HFF-Myc (cell line): ENCODE measurements around the gene PAX7.

Experiments
- DNase-seq: peaks from one replicate; pipeline ENCODE4 v3.0.0-alpha.2; 2011; ENCODE audit warnings: low read depth; ENCODE audit errors: extremely low read depth
- H3K4me3 ChIP-seq: replicated peaks from 2 replicates; pipeline ENCODE4 v1.5.1; 2011; ENCODE audit warnings: low read depth, mild to moderate bottlenecking, control low read depth, low read length
- CTCF ChIP-seq: IDR thresholded peaks from 2 replicates; pipeline ENCODE4 v1.5.1; 2012; ENCODE audit warnings: mild to moderate bottlenecking, low read depth, low read length, control low read depth; ENCODE audit errors: missing control alignments

The PAX7 gene

GRCh38 chr1:18670868-18671225 lies 40.2 kb downstream of the PAX7 start:
- no peak for DNase-seq
- no peak overlapping the region for H3K4me3 ChIP-seq
- no peak for TF ChIP-seq CTCF

- no peak overlapping the region for H3K4me3 ChIP-seq
- DNase-seq = no peak
- TF ChIP-seq CTCF = no peak
These were observed 43.3 kb downstream of the PAX7 start for GRCh38 chr1:18673976-18674375.

- no peak for DNase-seq
- TF ChIP-seq CTCF = no peak
- no peak overlapping the region for H3K4me3 ChIP-seq
These were observed 45.7 kb downstream of the PAX7 start for GRCh38 chr1:18676332-18676781.

GRCh38 chr1:18681423-18681835 lies 50.8 kb downstream of the PAX7 start:
- no peak overlapping the region for H3K4me3 ChIP-seq
- DNase-seq = peak; percentile 24
- peak; percentile 72 for TF ChIP-seq CTCF

- H3K4me3 ChIP-seq = no peak overlapping the region
- no peak for DNase-seq
- TF ChIP-seq CTCF = no peak
These were observed 51.7 kb downstream of the PAX7 start for GRCh38 chr1:18682375-18682774.

GRCh38 chr1:18684303-18684702 lies 53.7 kb downstream of the PAX7 start:
- no peak for DNase-seq
- no peak for TF ChIP-seq CTCF
- H3K4me3 ChIP-seq = no peak overlapping the region

- DNase-seq = no peak
- TF ChIP-seq CTCF = no peak
- H3K4me3 ChIP-seq = no peak overlapping the region
These were observed 55.9 kb downstream of the PAX7 start for GRCh38 chr1:18686540-18686939.
